Stomach (tissue), 9 donors: ENCODE data around the gene NTHL1. TPM values are rescaled to one million over a fixed set of nuclear protein-coding genes. Genes with fewer than 3 reads are reported as not detected.

Experiments
- DNase-seq, 2 donors: peaks; one replicate each; pipeline versions ENCODE4 v3.0.0 to v3.0.0-alpha.2; 2013 to 2019
- H3K27ac ChIP-seq, 5 donors: fragments of 200-600 bp in 4 of 5; sonication (generic) in 4 of 5; one replicate each; pipeline ENCODE4 v1.5.1; 2013 to 2019; ENCODE audit warnings: mild to moderate bottlenecking in 1 of 5, moderate library complexity in 1 of 5
- H3K27me3 ChIP-seq, 3 donors: fragments of 200-600 bp; sonication (generic); one replicate each; pipeline ENCODE4 v1.5.1; 2017 to 2019; ENCODE audit warnings: mixed run types in 1 of 3
- H3K36me3 ChIP-seq, 4 donors: fragments of 200-600 bp; sonication (generic); 1 replicate in 3 of 4; 2 replicates in 1 of 4; pipeline ENCODE4 v1.5.1; 2016 to 2019
- H3K4me1 ChIP-seq, 4 donors: fragments of 200-600 bp; sonication (generic); one replicate each; pipeline ENCODE4 v1.5.1; 2016 to 2019
- H3K4me3 ChIP-seq, 4 donors: fragments of 200-600 bp; sonication (generic) in 3 of 4; one replicate each; pipeline ENCODE4 v1.5.1; 2016 to 2019; ENCODE audit warnings: mild to moderate bottlenecking in 1 of 4
- H3K9me3 ChIP-seq, 4 donors: fragments of 200-600 bp; sonication (generic); one replicate each; pipeline ENCODE4 v1.5.1; 2016 to 2019
- EP300 ChIP-seq: sonication (generic); formaldehyde crosslinking; IDR thresholded peaks from one replicate; pipeline ENCODE4 v1.6.1; 2017; ENCODE audit warnings: antibody characterized with exemption
- POLR2A ChIP-seq, 4 donors: fragments of 450-650 bp; IDR thresholded peaks; one replicate each; pipeline ENCODE4 v1.6.1; 2016; ENCODE audit warnings: antibody characterized with exemption in 4 of 4, control low read depth in 2 of 4, mild to moderate bottlenecking in 1 of 4, moderate library complexity in 1 of 4
- POLR2AphosphoS5 ChIP-seq, 3 donors: sonication (generic); formaldehyde crosslinking; IDR thresholded peaks; one replicate each; pipeline ENCODE4 v1.6.1; 2016; ENCODE audit warnings: antibody characterized with exemption in 3 of 3
- WGBS, 5 donors: extraction: QIAGEN DNeasy Blood & Tissue Kit in 3 of 5; methylation state at CpG; one replicate each; pipeline versions ENCODE4 v1.1.5 to v1.1.7; 2013 to 2018; 5-methylcytosine and 5-hydroxymethylcytosine counted together
- intact Hi-C: fragments of 100-400 bp; cut with DNase I; formaldehyde crosslinking; loops from one replicate; pipeline ENCODE4 v1.15.1; 2023; ENCODE audit warnings: low total_unique reads
- polyA plus RNA-seq, 3 donors: library from polyadenylated mRNA; stranded (reverse); fragments of 200-250 nt; gene quantifications; one replicate each; pipeline ENCODE4 v1.2.3, GENCODE V29; 2013
- total RNA-seq, 5 donors: library from RNA; depleted of rRNA; stranded (reverse); fragments of >200 nt; gene quantifications; one replicate each; pipeline versions ENCODE4 v1.1.0 to v1.2.3, GENCODE V29; 2014 to 2016
- TF ChIP-seq, protein P1 (sequence below), 7 experiments: fragments of 450-650 bp in 4 of 7; fragments of 200-600 bp in 3 of 7; sonication (generic) in 3 of 7; IDR thresholded peaks; one replicate each; pipeline ENCODE4 v1.5.1; 2016 to 2019; ENCODE audit warnings: antibody characterized with exemption in 7 of 7, control low read depth in 2 of 7, mild to moderate bottlenecking in 1 of 7
- donor health status: healthy with polysubstance abuse.
- donor health status: Bipolar disorder and iron deficiency.
- donor health status: healthy.

The NTHL1 gene
- total and polyA plus RNA-seq, 8 donors: 2.3 to 663 (median 32.9) TPM

- Histone ChIP-seq H3K36me3 (no peaks in the 10 kb centered on the region), H3K27me3 (peaks cover 20 to 54% (median 31%) of the 10 kb centered on the region in 3 donors), H3K9me3 (no peaks in the 10 kb centered on the region), H3K4me1 (peaks cover 25 to 43% (median 39%) of the 10 kb centered on the region in 4 donors), H3K27ac (no peak overlapping the region), H3K4me3 (peak overlapping the region in 2 of 4 donors; percentile 22 to 37)
- TF ChIP-seq POLR2AphosphoS5 (IDR thresholded peaks at IDR 0.05): no peak
- TF ChIP-seq, protein P1, sequence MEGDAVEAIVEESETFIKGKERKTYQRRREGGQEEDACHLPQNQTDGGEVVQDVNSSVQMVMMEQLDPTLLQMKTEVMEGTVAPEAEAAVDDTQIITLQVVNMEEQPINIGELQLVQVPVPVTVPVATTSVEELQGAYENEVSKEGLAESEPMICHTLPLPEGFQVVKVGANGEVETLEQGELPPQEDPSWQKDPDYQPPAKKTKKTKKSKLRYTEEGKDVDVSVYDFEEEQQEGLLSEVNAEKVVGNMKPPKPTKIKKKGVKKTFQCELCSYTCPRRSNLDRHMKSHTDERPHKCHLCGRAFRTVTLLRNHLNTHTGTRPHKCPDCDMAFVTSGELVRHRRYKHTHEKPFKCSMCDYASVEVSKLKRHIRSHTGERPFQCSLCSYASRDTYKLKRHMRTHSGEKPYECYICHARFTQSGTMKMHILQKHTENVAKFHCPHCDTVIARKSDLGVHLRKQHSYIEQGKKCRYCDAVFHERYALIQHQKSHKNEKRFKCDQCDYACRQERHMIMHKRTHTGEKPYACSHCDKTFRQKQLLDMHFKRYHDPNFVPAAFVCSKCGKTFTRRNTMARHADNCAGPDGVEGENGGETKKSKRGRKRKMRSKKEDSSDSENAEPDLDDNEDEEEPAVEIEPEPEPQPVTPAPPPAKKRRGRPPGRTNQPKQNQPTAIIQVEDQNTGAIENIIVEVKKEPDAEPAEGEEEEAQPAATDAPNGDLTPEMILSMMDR (IDR thresholded peaks at IDR 0.05): no peak
- TF ChIP-seq EP300: no peak
- TF ChIP-seq POLR2A (IDR thresholded peaks at IDR 0.05): no peak
- peak in 1 of 2 donors; percentile 69 for DNase-seq
- 0 to 2% (median 1%) methylated on average over 9 to 96 of the region's 96 CpGs for WGBS, 5 donors
- intact Hi-C loops: loop anchor here (5.0 to 10.0 kb wide), 2 partner anchors 65 to 132 kb away; no protein-coding TSS in a partner anchor
These were observed 27.5 kb downstream of the NTHL1 start for GRCh38 chr16:2019921-2020831.

- Histone ChIP-seq H3K27ac (no peak within 1 kb of the TSS), H3K36me3 (no peaks in the 10 kb centered on the region), H3K4me1 (peaks cover 25 to 46% (median 38%) of the 10 kb centered on the region in 4 donors), H3K27me3 (peaks cover 20 to 54% (median 31%) of the 10 kb centered on the region in 3 donors), H3K4me3 (peak within 1 kb of the TSS in 2 of 4 donors; percentile 22 to 37), H3K9me3 (no peaks in the 10 kb centered on the region)
- no peak for TF ChIP-seq POLR2AphosphoS5 (IDR thresholded peaks at IDR 0.05)
- TF ChIP-seq, protein P1 (IDR thresholded peaks at IDR 0.05): no peak
- TF ChIP-seq EP300: no peak
- TF ChIP-seq POLR2A (IDR thresholded peaks at IDR 0.05): no peak
- intact Hi-C loops: no loop called here
- DNase-seq: peak in 1 of 2 donors; percentile 74
- 1 to 5% (median 3%) methylated on average over 15 to 33 of the region's 33 CpGs for WGBS, 5 donors
These were observed 28.1 kb downstream of the NTHL1 start, which contains the start of gene NPW for GRCh38 chr16:2019518-2019920. NPW (plus strand) TSS chr16:2019785.

DNA sequence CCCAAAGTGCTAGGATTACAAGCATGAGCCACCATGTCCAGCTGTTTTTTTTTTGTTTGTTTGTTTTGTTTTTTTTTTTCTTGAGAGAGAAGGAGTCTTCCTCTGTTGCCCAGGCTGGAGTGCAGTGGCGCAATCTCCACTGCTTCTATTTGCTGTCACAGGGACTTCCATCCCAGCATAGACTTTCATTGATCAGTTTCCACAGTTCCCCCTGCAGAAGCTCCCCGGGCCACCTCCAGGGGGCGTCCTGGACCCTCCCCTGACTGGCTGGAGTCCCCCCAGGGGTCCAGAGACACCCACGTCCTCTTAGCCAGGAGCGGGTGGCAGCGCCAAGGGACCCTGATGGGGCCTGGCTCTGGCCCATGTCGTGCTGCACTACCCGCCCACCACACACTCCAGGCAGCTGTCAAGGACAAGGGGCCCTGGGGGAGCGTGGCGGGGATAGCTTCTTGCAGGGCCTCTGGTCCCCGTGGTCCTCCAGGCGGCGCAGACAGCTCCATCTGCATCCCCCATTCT, 31.2 kb downstream of the NTHL1 start:
- WGBS, 5 donors: 43 to 71% (median 56%) methylated on average over 8 to 13 of the region's 13 CpGs
- no peaks in the 10 kb centered on the region for H3K36me3 ChIP-seq
- peak overlapping the region in 3 of 5 donors; percentile 66 to 88 (median 79) for H3K27ac ChIP-seq
- H3K4me1 ChIP-seq: peaks cover 13 to 28% (median 18%) of the 10 kb centered on the region in 4 donors
- no peak for DNase-seq
- no peak overlapping the region for H3K4me3 ChIP-seq
- no peaks in the 10 kb centered on the region for H3K9me3 ChIP-seq
- H3K27me3 ChIP-seq: peaks cover 20 to 40% (median 27%) of the 10 kb centered on the region in 3 donors
- TF ChIP-seq, protein P1 (IDR thresholded peaks at IDR 0.05): no peak
- TF ChIP-seq POLR2A (IDR thresholded peaks at IDR 0.05) (no peak), POLR2AphosphoS5 (IDR thresholded peaks at IDR 0.05) (no peak), EP300 (no peak)
- intact Hi-C loops: no loop called here

DNA sequence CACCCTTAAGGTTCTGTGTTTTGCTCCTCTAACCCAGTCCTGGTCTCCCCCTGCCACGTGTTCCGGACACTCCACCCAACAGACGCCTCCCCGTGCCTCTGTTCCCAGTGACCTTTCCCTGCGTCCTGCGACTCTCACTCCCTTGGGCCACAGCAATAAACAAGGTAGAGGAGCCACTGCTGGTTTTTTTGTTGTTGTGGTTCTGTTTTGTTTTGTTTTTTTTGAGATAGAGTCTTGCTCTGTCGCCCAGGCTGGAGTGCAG, 31.8 kb downstream of the NTHL1 start:
- no peaks in the 10 kb centered on the region for H3K36me3 ChIP-seq
- peaks cover 20 to 34% (median 21%) of the 10 kb centered on the region in 3 donors for H3K27me3 ChIP-seq
- intact Hi-C loops: no loop called here
- no peak for DNase-seq
- H3K4me1 ChIP-seq: peaks cover 13 to 28% (median 17%) of the 10 kb centered on the region in 4 donors
- peak overlapping the region; percentile 66 to 88 (median 79) for H3K27ac ChIP-seq
- H3K9me3 ChIP-seq: no peaks in the 10 kb centered on the region
- no peak for TF ChIP-seq POLR2A (IDR thresholded peaks at IDR 0.05)
- TF ChIP-seq, protein P1 (IDR thresholded peaks at IDR 0.05): no peak
- no peak for TF ChIP-seq EP300
- TF ChIP-seq POLR2AphosphoS5 (IDR thresholded peaks at IDR 0.05): no peak
- WGBS, 5 donors: 68 to 79% (median 70%) methylated on average over 7 of the region's 7 CpGs
- H3K4me3 ChIP-seq: no peak overlapping the region
